A673 (cell line): Measurements from ENCODE around the gene RPS6KA5. TPM values are rescaled to one million over a fixed set of nuclear protein-coding genes. Genes with fewer than 3 reads are reported as not detected.

Experiments
- BruUV-seq: library from RNA; stranded (reverse); fragments of 400-500 nt; replicated peaks from 2 replicates; lab custom pipeline; 2021; lab: Mats Ljungman, UMichigan
- CTCF ChIA-PET: fragments of 300-600 bp; sonication (Branson Sonifier 250); formaldehyde crosslinking; loops from one replicate; lab custom pipeline; 2022; ENCODE audit warnings: antibody characterized with exemption; lab: Charles Lee
- POLR2A ChIA-PET: fragments of 300-600 bp; sonication (Branson Sonifier 250); formaldehyde crosslinking; loops from one replicate; lab custom pipeline; 2022; ENCODE audit warnings: antibody characterized with exemption; ENCODE audit not compliant: low non-redundant PET; lab: Charles Lee
- DNase-seq: peaks from one replicate; pipeline ENCODE4 v3.0.0-alpha.2; 2015; ENCODE audit warnings: low spot score
- H3K27ac ChIP-seq: fragments of 200-600 bp; sonication (generic); 2 replicates; pipeline ENCODE4 v1.5.1; 2016; ENCODE audit warnings: mixed run types, low read depth, mild to moderate bottlenecking, mixed read lengths, antibody characterized with exemption, low read length; ENCODE audit not compliant: poor library complexity, severe bottlenecking
- H3K27me3 ChIP-seq: fragments of 200-600 bp; sonication (generic); replicated peaks from 2 replicates; pipeline ENCODE4 v1.6.1; 2017; ENCODE audit warnings: mixed run types, low read depth, mild to moderate bottlenecking, mixed read lengths, antibody characterized with exemption, low read length; ENCODE audit not compliant: insufficient read depth, poor library complexity
- H3K36me3 ChIP-seq: fragments of 200-600 bp; sonication (generic); 2 replicates; pipeline ENCODE4 v1.6.1; 2016; ENCODE audit warnings: mixed run types, mild to moderate bottlenecking, mixed read lengths, antibody characterized with exemption, low read length; ENCODE audit not compliant: insufficient read depth, poor library complexity, severe bottlenecking
- H3K4me1 ChIP-seq: fragments of 200-600 bp; sonication (generic); 2 replicates; pipeline ENCODE4 v1.6.1; 2017; ENCODE audit warnings: mixed run types, mild to moderate bottlenecking, mixed read lengths, antibody characterized with exemption, low read length; ENCODE audit not compliant: insufficient read depth, poor library complexity, severe bottlenecking
- H3K4me3 ChIP-seq: fragments of 200-600 bp; sonication (generic); 2 replicates; pipeline ENCODE4 v1.5.1; 2016; ENCODE audit warnings: low read depth, mixed run types, mild to moderate bottlenecking, mixed read lengths, low read length; ENCODE audit not compliant: poor library complexity, severe bottlenecking
- H3K9me3 ChIP-seq: fragments of 200-600 bp; sonication (generic); 2 replicates; pipeline ENCODE4 v1.6.1; 2016; ENCODE audit warnings: mixed run types, low read depth, mild to moderate bottlenecking, mixed read lengths, antibody characterized with exemption, low read length; ENCODE audit not compliant: poor library complexity, severe bottlenecking
- EZH2 ChIP-seq: fragments of 200-600 bp; sonication (generic); IDR thresholded peaks from 2 replicates; pipeline ENCODE4 v1.6.1; 2017; ENCODE audit warnings: borderline replicate concordance, low read depth, mild to moderate bottlenecking, mixed read lengths, antibody characterized with exemption, low read length; ENCODE audit not compliant: poor library complexity, severe bottlenecking
- intact Hi-C: fragments of 100-400 bp; cut with micrococcal nuclease; formaldehyde crosslinking; loops from one replicate; pipeline ENCODE4 v1.10.0; 2022; ENCODE audit not compliant: unreplicated experiment
- total RNA-seq: library from RNA; stranded (reverse); gene quantifications from 2 replicates; pipeline ENCODE4 v1.2.3, GENCODE V29; 2021
- TF ChIP-seq, protein P1 (sequence below): fragments of 300-800, 200-600 bp; sonication (generic); conservative IDR thresholded peaks from 2 replicates; pipeline ENCODE4 v1.5.1; 2017; ENCODE audit warnings: low read depth, mild to moderate bottlenecking, antibody characterized with exemption, low read length, moderate library complexity, mixed read lengths

Gene RPS6KA5
- total RNA-seq, 1 experiment from 2014 or later = 7.6 TPM

- ChIA-PET POLR2A (no interaction called here), CTCF (no interaction called here)
- TF ChIP-seq, protein P1, sequence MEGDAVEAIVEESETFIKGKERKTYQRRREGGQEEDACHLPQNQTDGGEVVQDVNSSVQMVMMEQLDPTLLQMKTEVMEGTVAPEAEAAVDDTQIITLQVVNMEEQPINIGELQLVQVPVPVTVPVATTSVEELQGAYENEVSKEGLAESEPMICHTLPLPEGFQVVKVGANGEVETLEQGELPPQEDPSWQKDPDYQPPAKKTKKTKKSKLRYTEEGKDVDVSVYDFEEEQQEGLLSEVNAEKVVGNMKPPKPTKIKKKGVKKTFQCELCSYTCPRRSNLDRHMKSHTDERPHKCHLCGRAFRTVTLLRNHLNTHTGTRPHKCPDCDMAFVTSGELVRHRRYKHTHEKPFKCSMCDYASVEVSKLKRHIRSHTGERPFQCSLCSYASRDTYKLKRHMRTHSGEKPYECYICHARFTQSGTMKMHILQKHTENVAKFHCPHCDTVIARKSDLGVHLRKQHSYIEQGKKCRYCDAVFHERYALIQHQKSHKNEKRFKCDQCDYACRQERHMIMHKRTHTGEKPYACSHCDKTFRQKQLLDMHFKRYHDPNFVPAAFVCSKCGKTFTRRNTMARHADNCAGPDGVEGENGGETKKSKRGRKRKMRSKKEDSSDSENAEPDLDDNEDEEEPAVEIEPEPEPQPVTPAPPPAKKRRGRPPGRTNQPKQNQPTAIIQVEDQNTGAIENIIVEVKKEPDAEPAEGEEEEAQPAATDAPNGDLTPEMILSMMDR = no peak
- TF ChIP-seq EZH2 = no peak
- no peak overlapping the region for H3K27ac ChIP-seq
- H3K9me3 ChIP-seq = no peaks in the 10 kb centered on the region
- no peaks in the 10 kb centered on the region for H3K27me3 ChIP-seq
- H3K4me3 ChIP-seq = no peak overlapping the region
- no TSS peak for BruUV-seq
- intact Hi-C loops = no loop called here
- H3K36me3 ChIP-seq = no peaks in the 10 kb centered on the region
- peaks cover 9% of the 10 kb centered on the region for H3K4me1 ChIP-seq
- no peak for DNase-seq
Observed at GRCh38 chr14:91040545-91040944, 19.9 kb downstream of the RPS6KA5 start.

- DNase-seq = no peak
- H3K36me3 ChIP-seq = no peaks in the 10 kb centered on the region
- no peak overlapping the region for H3K4me3 ChIP-seq
- no peaks in the 10 kb centered on the region for H3K27me3 ChIP-seq
- ChIA-PET POLR2A (no interaction called here), CTCF (no interaction called here)
- TF ChIP-seq, protein P1 = no peak
- TF ChIP-seq EZH2 = no peak
- H3K9me3 ChIP-seq = no peaks in the 10 kb centered on the region
- BruUV-seq = no TSS peak
- H3K4me1 ChIP-seq = peaks cover 9% of the 10 kb centered on the region
- intact Hi-C loops = no loop called here
- H3K27ac ChIP-seq = no peak overlapping the region
Observed at GRCh38 chr14:91038439-91038838, 22.0 kb downstream of the RPS6KA5 start.

GRCh38 chr14:91036741-91037469 is 23.5 kb downstream of the RPS6KA5 start:
- no peak overlapping the region for H3K4me3 ChIP-seq
- POLR2A ChIA-PET = interaction anchor here (0.6 kb wide), 1 partner anchor 39 kb away, joined by 3 read pairs; no protein-coding TSS in a partner anchor
- CTCF ChIA-PET = no interaction called here

More at GRCh38 chr14:91036741-91037469, 23.5 kb downstream of the RPS6KA5 start:
- no peak for DNase-seq
- Histone ChIP-seq H3K27ac (no peak overlapping the region), H3K36me3 (no peaks in the 10 kb centered on the region), H3K4me1 (peaks cover 14% of the 10 kb centered on the region), H3K27me3 (no peaks in the 10 kb centered on the region), H3K9me3 (no peaks in the 10 kb centered on the region)
- no TSS peak for BruUV-seq
- intact Hi-C loops = no loop called here
- TF ChIP-seq EZH2 = no peak
- TF ChIP-seq, protein P1 = no peak
